A673 (cell line): Measurements from ENCODE around the gene SECISBP2. TPM values are rescaled to one million over a fixed set of nuclear protein-coding genes. Genes with fewer than 3 reads are reported as not detected.

ENCODE experiments used
- BruUV-seq: library from RNA; stranded (reverse); fragments of 400-500 nt; replicated peaks from 2 replicates; lab custom pipeline; 2021; lab: Mats Ljungman, UMichigan
- CTCF ChIA-PET: fragments of 300-600 bp; sonication (Branson Sonifier 250); formaldehyde crosslinking; loops from one replicate; lab custom pipeline; 2022; ENCODE audit warnings: antibody characterized with exemption; lab: Charles Lee
- POLR2A ChIA-PET: fragments of 300-600 bp; sonication (Branson Sonifier 250); formaldehyde crosslinking; loops from one replicate; lab custom pipeline; 2022; ENCODE audit warnings: antibody characterized with exemption; ENCODE audit not compliant: low non-redundant PET; lab: Charles Lee
- DNase-seq: peaks from one replicate; pipeline ENCODE4 v3.0.0-alpha.2; 2015; ENCODE audit warnings: low spot score
- H3K27ac ChIP-seq: fragments of 200-600 bp; sonication (generic); 2 replicates; pipeline ENCODE4 v1.5.1; 2016; ENCODE audit warnings: mixed run types, low read depth, mild to moderate bottlenecking, mixed read lengths, antibody characterized with exemption, low read length; ENCODE audit not compliant: poor library complexity, severe bottlenecking
- H3K27me3 ChIP-seq: fragments of 200-600 bp; sonication (generic); replicated peaks from 2 replicates; pipeline ENCODE4 v1.6.1; 2017; ENCODE audit warnings: mixed run types, low read depth, mild to moderate bottlenecking, mixed read lengths, antibody characterized with exemption, low read length; ENCODE audit not compliant: insufficient read depth, poor library complexity
- H3K36me3 ChIP-seq: fragments of 200-600 bp; sonication (generic); 2 replicates; pipeline ENCODE4 v1.6.1; 2016; ENCODE audit warnings: mixed run types, mild to moderate bottlenecking, mixed read lengths, antibody characterized with exemption, low read length; ENCODE audit not compliant: insufficient read depth, poor library complexity, severe bottlenecking
- H3K4me1 ChIP-seq: fragments of 200-600 bp; sonication (generic); 2 replicates; pipeline ENCODE4 v1.6.1; 2017; ENCODE audit warnings: mixed run types, mild to moderate bottlenecking, mixed read lengths, antibody characterized with exemption, low read length; ENCODE audit not compliant: insufficient read depth, poor library complexity, severe bottlenecking
- H3K4me3 ChIP-seq: fragments of 200-600 bp; sonication (generic); 2 replicates; pipeline ENCODE4 v1.5.1; 2016; ENCODE audit warnings: low read depth, mixed run types, mild to moderate bottlenecking, mixed read lengths, low read length; ENCODE audit not compliant: poor library complexity, severe bottlenecking
- H3K9me3 ChIP-seq: fragments of 200-600 bp; sonication (generic); 2 replicates; pipeline ENCODE4 v1.6.1; 2016; ENCODE audit warnings: mixed run types, low read depth, mild to moderate bottlenecking, mixed read lengths, antibody characterized with exemption, low read length; ENCODE audit not compliant: poor library complexity, severe bottlenecking
- CTCF ChIP-seq: fragments of 300-800, 200-600 bp; sonication (generic); conservative IDR thresholded peaks from 2 replicates; pipeline ENCODE4 v1.5.1; 2017; ENCODE audit warnings: low read depth, mild to moderate bottlenecking, antibody characterized with exemption, low read length, moderate library complexity, mixed read lengths
- EZH2 ChIP-seq: fragments of 200-600 bp; sonication (generic); IDR thresholded peaks from 2 replicates; pipeline ENCODE4 v1.6.1; 2017; ENCODE audit warnings: borderline replicate concordance, low read depth, mild to moderate bottlenecking, mixed read lengths, antibody characterized with exemption, low read length; ENCODE audit not compliant: poor library complexity, severe bottlenecking
- intact Hi-C: fragments of 100-400 bp; cut with micrococcal nuclease; formaldehyde crosslinking; loops from one replicate; pipeline ENCODE4 v1.10.0; 2022; ENCODE audit not compliant: unreplicated experiment
- total RNA-seq: library from RNA; stranded (reverse); gene quantifications from 2 replicates; pipeline ENCODE4 v1.2.3, GENCODE V29; 2021

The SECISBP2 gene
- total RNA-seq, 1 experiment from 2014 or later, result 44.4 TPM

GRCh38 chr9:89363311-89363670, 45.0 kb downstream of the SECISBP2 start:
- BruUV-seq, result no TSS peak
- H3K9me3 ChIP-seq, result no peaks in the 10 kb centered on the region
- H3K27me3 ChIP-seq, result no peaks in the 10 kb centered on the region
- POLR2A ChIA-PET, result no interaction called here
- CTCF ChIA-PET, result no interaction called here
- H3K4me3 ChIP-seq, result no peak overlapping the region
- intact Hi-C loops, result no loop called here
- H3K4me1 ChIP-seq, result no peaks in the 10 kb centered on the region
- no peak for DNase-seq
- peaks cover 27% of the 10 kb centered on the region for H3K36me3 ChIP-seq
- TF ChIP-seq EZH2, result no peak
- TF ChIP-seq CTCF, result no peak
- H3K27ac ChIP-seq, result no peak overlapping the region

- ChIA-PET CTCF (no interaction called here), POLR2A (no interaction called here)
- no TSS peak for BruUV-seq
- intact Hi-C loops, result no loop called here
- Histone ChIP-seq H3K27ac (no peak overlapping the region), H3K4me3 (no peak overlapping the region), H3K36me3 (peaks cover 19% of the 10 kb centered on the region), H3K9me3 (no peaks in the 10 kb centered on the region), H3K27me3 (no peaks in the 10 kb centered on the region), H3K4me1 (no peaks in the 10 kb centered on the region)
- no peak for TF ChIP-seq EZH2
- no peak for TF ChIP-seq CTCF
- DNase-seq, result no peak
These were observed 45.8 kb downstream of the SECISBP2 start for GRCh38 chr9:89363921-89364665.

GRCh38 chr9:89364666-89365531, 46.6 kb downstream of the SECISBP2 start:
- CTCF ChIA-PET, result no interaction called here
- H3K27ac ChIP-seq, result no peak overlapping the region
- intact Hi-C loops, result no loop called here
- H3K27me3 ChIP-seq, result no peaks in the 10 kb centered on the region
- H3K9me3 ChIP-seq, result no peaks in the 10 kb centered on the region
- POLR2A ChIA-PET, result no interaction called here
- no TSS peak for BruUV-seq
- DNase-seq, result no peak
- no peaks in the 10 kb centered on the region for H3K4me1 ChIP-seq
- H3K4me3 ChIP-seq, result no peak overlapping the region
- TF ChIP-seq CTCF, result no peak
- TF ChIP-seq EZH2, result no peak
- H3K36me3 ChIP-seq, result peaks cover 18% of the 10 kb centered on the region
